Measurements from ENCODE around the gene WNT7B.

Gene WNT7B

GRCh38 chr22:45880716-45881523 is 96.0 kb downstream of the WNT7B start:
- TF ChIP-seq Cebpa-rat (IDR thresholded peaks at IDR 0.05), result no peak
- H4K20me1 ChIP-seq, result peaks cover 70% of the 10 kb centered on the region
- no peak overlapping the region for H3K27ac ChIP-seq
- no peaks in the 10 kb centered on the region for H3K36me3 ChIP-seq
- H3K9me3 ChIP-seq, result no peaks in the 10 kb centered on the region
- H3K4me2 ChIP-seq, result peak overlapping the region; percentile 18; the same call in 1 of the 2 replicates
- H3K4me1 ChIP-seq, result peaks cover 54% of the 10 kb centered on the region
- no peak overlapping the region for H3K9ac ChIP-seq
- peaks cover 70% of the 10 kb centered on the region for H3K27me3 ChIP-seq
- no peak overlapping the region for H3K4me3 ChIP-seq

GRCh38 chr22:45880091-45880715 is 96.8 kb downstream of the WNT7B start:
- no peaks in the 10 kb centered on the region for H3K9me3 ChIP-seq
- H3K27ac ChIP-seq, result no peak overlapping the region
- peaks cover 70% of the 10 kb centered on the region for H4K20me1 ChIP-seq
- H3K27me3 ChIP-seq, result peaks cover 70% of the 10 kb centered on the region
- H3K4me2 ChIP-seq, result no peak overlapping the region
- H3K4me3 ChIP-seq, result no peak overlapping the region
- H3K4me1 ChIP-seq, result peaks cover 52% of the 10 kb centered on the region
- H3K36me3 ChIP-seq, result no peaks in the 10 kb centered on the region
- no peak for TF ChIP-seq Cebpa-rat (IDR thresholded peaks at IDR 0.05)
- no peak overlapping the region for H3K9ac ChIP-seq

- no peaks in the 10 kb centered on the region for H3K36me3 ChIP-seq
- no peak overlapping the region for H3K27ac ChIP-seq
- no peak for TF ChIP-seq Cebpa-rat (IDR thresholded peaks at IDR 0.05)
- H3K9me3 ChIP-seq, result no peaks in the 10 kb centered on the region
- H3K4me3 ChIP-seq, result no peak overlapping the region
- H3K9ac ChIP-seq, result no peak overlapping the region
- peaks cover 70% of the 10 kb centered on the region for H4K20me1 ChIP-seq
- peaks cover 72% of the 10 kb centered on the region for H3K27me3 ChIP-seq
- no peak overlapping the region for H3K4me2 ChIP-seq
- H3K4me1 ChIP-seq, result peaks cover 45% of the 10 kb centered on the region
These were observed 97.4 kb downstream of the WNT7B start for GRCh38 chr22:45879552-45879949.

- no peak for TF ChIP-seq Cebpa-rat (IDR thresholded peaks at IDR 0.05)
- Histone ChIP-seq H4K20me1 (peaks cover 65% of the 10 kb centered on the region), H3K4me2 (peak overlapping the region; percentile 96), H3K9me3 (no peaks in the 10 kb centered on the region), H3K36me3 (no peaks in the 10 kb centered on the region), H3K9ac (no peak overlapping the region), H3K27me3 (peaks cover 72% of the 10 kb centered on the region), H3K4me3 (no peak overlapping the region), H3K4me1 (peaks cover 41% of the 10 kb centered on the region), H3K27ac (no peak overlapping the region)
These were observed 97.9 kb downstream of the WNT7B start for GRCh38 chr22:45878901-45879551.

- no peak overlapping the region for H3K27ac ChIP-seq
- no peak overlapping the region for H3K9ac ChIP-seq
- no peaks in the 10 kb centered on the region for H3K36me3 ChIP-seq
- H3K4me2 ChIP-seq, result peak overlapping the region; percentile 96
- H3K27me3 ChIP-seq, result peaks cover 70% of the 10 kb centered on the region
- peaks cover 41% of the 10 kb centered on the region for H3K4me1 ChIP-seq
- peaks cover 65% of the 10 kb centered on the region for H4K20me1 ChIP-seq
- H3K4me3 ChIP-seq, result peak overlapping the region; percentile 46
- peaks cover 2% of the 10 kb centered on the region; the same call in 1 of the 2 replicates for H3K9me3 ChIP-seq
- no peak for TF ChIP-seq Cebpa-rat (IDR thresholded peaks at IDR 0.05)
These were observed 98.7 kb downstream of the WNT7B start for GRCh38 chr22:45878051-45878781.

- peaks cover 60% of the 10 kb centered on the region for H4K20me1 ChIP-seq
- H3K27ac ChIP-seq, result no peak overlapping the region
- no peaks in the 10 kb centered on the region for H3K36me3 ChIP-seq
- no peak overlapping the region for H3K9ac ChIP-seq
- peak overlapping the region; percentile 96 for H3K4me2 ChIP-seq
- no peak for TF ChIP-seq Cebpa-rat (IDR thresholded peaks at IDR 0.05)
- peaks cover 7% of the 10 kb centered on the region for H3K9me3 ChIP-seq
- H3K27me3 ChIP-seq, result peaks cover 65% of the 10 kb centered on the region
- H3K4me3 ChIP-seq, result peak overlapping the region; percentile 46
- peaks cover 41% of the 10 kb centered on the region for H3K4me1 ChIP-seq
These were observed 99.3 kb downstream of the WNT7B start for GRCh38 chr22:45877651-45878050.

GRCh38 chr22:45877036-45877380 is 100.0 kb downstream of the WNT7B start:
- TF ChIP-seq Cebpa-rat (IDR thresholded peaks at IDR 0.05), result no peak
- Histone ChIP-seq H3K4me2 (peak overlapping the region; percentile 96), H3K9me3 (peaks cover 14% of the 10 kb centered on the region), H3K4me3 (peak overlapping the region; percentile 46; the same call in 1 of the 2 replicates), H3K4me1 (peaks cover 41% of the 10 kb centered on the region), H3K27ac (no peak overlapping the region), H3K36me3 (no peaks in the 10 kb centered on the region), H3K9ac (no peak overlapping the region), H4K20me1 (peaks cover 54% of the 10 kb centered on the region), H3K27me3 (peaks cover 58% of the 10 kb centered on the region)

- peaks cover 40% of the 10 kb centered on the region for H3K4me1 ChIP-seq
- H3K27ac ChIP-seq, result no peak overlapping the region
- no peaks in the 10 kb centered on the region for H3K36me3 ChIP-seq
- H4K20me1 ChIP-seq, result peaks cover 47% of the 10 kb centered on the region
- peak overlapping the region; percentile 96 for H3K4me2 ChIP-seq
- no peak overlapping the region for H3K4me3 ChIP-seq
- no peak for TF ChIP-seq Cebpa-rat (IDR thresholded peaks at IDR 0.05)
- H3K9me3 ChIP-seq, result peaks cover 15% of the 10 kb centered on the region
- H3K9ac ChIP-seq, result no peak overlapping the region
- H3K27me3 ChIP-seq, result peaks cover 52% of the 10 kb centered on the region
These were observed 100.6 kb downstream of the WNT7B start for GRCh38 chr22:45876136-45877035.

Data from BLaER1 (cell line).